Glomerular visceral epithelial cell (primary cell): ENCODE results near the gene SOWAHC.
"Not testable (repeated sequence)": the region's sequence is repeated elsewhere in the genome, so short reads cannot be mapped to it uniquely, and the experiment has no call there.

Experiments
- DNase-seq: peaks from one replicate; pipeline ENCODE4 v3.0.0-alpha.2; 2016; ENCODE audit errors: extremely low spot score

Gene SOWAHC

GRCh38 chr2:109613922-109614714, at the start of gene SOWAHC, which contains the start of gene SEPTIN10:
SOWAHC (plus strand) TSS chr2:109614364; CDS start chr2:109614490, 126 bp downstream.
SEPTIN10 (minus strand) TSS chr2:109613966; CDS start chr2:109613827, 139 bp downstream.
- DNase-seq = peak; percentile 100

- DNase-seq = no peak
Observed at GRCh38 chr2:109575373-109575772, 38.8 kb upstream of the SOWAHC start.

- DNase-seq = not testable (repeated sequence)
Observed at GRCh38 chr2:109577630-109578029, 36.5 kb upstream of the SOWAHC start.

GRCh38 chr2:109582928-109583895, 31.0 kb upstream of the SOWAHC start:
- no peak for DNase-seq

GRCh38 chr2:109586687-109587086, 27.5 kb upstream of the SOWAHC start:
- DNase-seq = no peak

- DNase-seq = no peak
Observed at GRCh38 chr2:109591206-109591605, 23.0 kb upstream of the SOWAHC start.

GRCh38 chr2:109592905-109593304, 21.3 kb upstream of the SOWAHC start:
- DNase-seq = no peak

GRCh38 chr2:109594246-109594885, 19.8 kb upstream of the SOWAHC start:
- DNase-seq = no peak

- no peak for DNase-seq
Observed at GRCh38 chr2:109595644-109596043, 18.5 kb upstream of the SOWAHC start.

GRCh38 chr2:109597283-109597682, 16.9 kb upstream of the SOWAHC start:
- DNase-seq = no peak

GRCh38 chr2:109601783-109602182, 12.4 kb upstream of the SOWAHC start:
- DNase-seq = no peak

- no peak for DNase-seq
Observed at GRCh38 chr2:109602617-109603188, 11.5 kb upstream of the SOWAHC start.

- peak; percentile 64 for DNase-seq
Observed at GRCh38 chr2:109604597-109604996, 9.6 kb upstream of the SOWAHC start.

GRCh38 chr2:109607766-109608165, 6.4 kb upstream of the SOWAHC start:
- no peak for DNase-seq

GRCh38 chr2:109609352-109610024, 4.7 kb upstream of the SOWAHC start:
- DNase-seq = peak; percentile 61

GRCh38 chr2:109611467-109612095, 2.6 kb upstream of the SOWAHC start:
- peak; percentile 25 for DNase-seq

GRCh38 chr2:109613081-109613921, 863 bp upstream of the SOWAHC start:
- DNase-seq = peak; percentile 66

GRCh38 chr2:109614715-109615636, 812 bp downstream of the SOWAHC start:
- peak; percentile 36 for DNase-seq
